IMR-90 (cell line): ENCODE measurements around the gene LMNB1. TPM values are rescaled to one million over a fixed set of nuclear protein-coding genes. Genes with fewer than 3 reads are reported as not detected.
"Not testable (repeated sequence)": the region's sequence is repeated elsewhere in the genome, so short reads cannot be mapped to it uniquely, and the experiment has no call there.

Experiments
- ATAC-seq: fragments of 200-7000 bp; cut with Tn5 transposase; 2 replicates; pipeline ENCODE4 v1.9.1; 2020; ENCODE audit warnings: low read depth, mild to moderate bottlenecking, moderate library complexity
- BruUV-seq: library from RNA; stranded (reverse); fragments of 400-500 nt; replicated peaks from 2 replicates; lab custom pipeline; 2021; lab: Mats Ljungman, UMichigan
- CTCF ChIA-PET: fragments of 300-600 bp; formaldehyde crosslinking; extraction: SDS; loops from one replicate; lab custom pipeline; 2021; ENCODE audit warnings: antibody characterized with exemption; lab: Yijun Ruan, JAX
- POLR2A ChIA-PET: fragments of 300-600 bp; sonication (Branson Sonifier 250); formaldehyde crosslinking; loops from one replicate; lab custom pipeline; 2022; ENCODE audit warnings: antibody characterized with exemption; ENCODE audit not compliant: unreplicated experiment; lab: Charles Lee
- DNase-seq: peaks from one replicate; pipeline ENCODE4 v3.0.0; 2013
- H2AFZ ChIP-seq: replicated peaks from 2 replicates; pipeline ENCODE3; 2013; ENCODE audit warnings: low read length, mild to moderate bottlenecking; ENCODE audit not compliant: poor library complexity
- H2AK5ac ChIP-seq: 2 replicates; pipeline ENCODE4 v1.6.1; 2013; ENCODE audit warnings: low read depth, low read length, inconsistent platforms
- H2AK9ac ChIP-seq: replicated peaks from 2 replicates; pipeline ENCODE3; 2013; ENCODE audit warnings: mild to moderate bottlenecking, low read depth, low read length, moderate library complexity; ENCODE audit not compliant: poor library complexity
- H2BK120ac ChIP-seq: 2 replicates; pipeline ENCODE4 v1.6.1; 2013; ENCODE audit warnings: low read depth, low read length, inconsistent platforms
- H2BK15ac ChIP-seq: 3 replicates; pipeline ENCODE4 v1.6.1; 2013; ENCODE audit warnings: low read depth, low read length, inconsistent platforms
- H2BK20ac ChIP-seq: 2 replicates; pipeline ENCODE4 v1.6.1; 2013; ENCODE audit warnings: low read depth, mild to moderate bottlenecking, inconsistent platforms, low read length, moderate library complexity
- H2BK5ac ChIP-seq: 2 replicates; pipeline ENCODE4 v1.6.1; 2013; ENCODE audit warnings: mild to moderate bottlenecking, low read depth, low read length, inconsistent platforms; ENCODE audit not compliant: poor library complexity, severe bottlenecking
- H3K14ac ChIP-seq: replicated peaks from 2 replicates; pipeline ENCODE4 v1.6.1; 2013; ENCODE audit warnings: low read depth, low read length, inconsistent platforms
- H3K18ac ChIP-seq: 2 replicates; pipeline ENCODE4 v1.6.1; 2013; ENCODE audit warnings: low read depth, low read length, control low read depth
- H3K23ac ChIP-seq: 2 replicates; pipeline ENCODE4 v1.6.1; 2013; ENCODE audit warnings: low read depth, low read length, inconsistent platforms
- H3K27ac ChIP-seq: 2 replicates; pipeline ENCODE4 v1.5.1; 2013; ENCODE audit warnings: mild to moderate bottlenecking, control low read depth, low read length; ENCODE audit not compliant: insufficient read depth
- H3K27me3 ChIP-seq: 2 replicates; pipeline ENCODE4 v1.6.1; 2013; ENCODE audit warnings: low read length; ENCODE audit not compliant: control insufficient read depth, insufficient read depth
- H3K36me3 ChIP-seq: 2 replicates; pipeline ENCODE4 v1.6.1; 2013; ENCODE audit warnings: low read length, mixed read lengths; ENCODE audit not compliant: control insufficient read depth, insufficient read depth
- H3K4ac ChIP-seq: 2 replicates; pipeline ENCODE4 v1.6.1; 2013; ENCODE audit warnings: low read depth, low read length, inconsistent platforms
- H3K4me1 ChIP-seq: 2 replicates; pipeline ENCODE4 v1.6.1; 2013; ENCODE audit warnings: low read length, mixed read lengths; ENCODE audit not compliant: control insufficient read depth, insufficient read depth
- H3K4me2 ChIP-seq: 2 replicates; pipeline ENCODE4 v1.6.1; 2013; ENCODE audit warnings: low read depth, mild to moderate bottlenecking, control low read depth, low read length, moderate library complexity
- H3K4me3 ChIP-seq: 2 replicates; pipeline ENCODE4 v1.5.1; 2013; ENCODE audit warnings: low read depth, mild to moderate bottlenecking, control low read depth, low read length, moderate library complexity; ENCODE audit not compliant: insufficient read depth
- H3K56ac ChIP-seq: 2 replicates; pipeline ENCODE4 v1.6.1; 2013; ENCODE audit warnings: low read length, inconsistent platforms; ENCODE audit not compliant: insufficient read depth; ENCODE audit errors: extremely low read depth
- H3K79me1 ChIP-seq, 2 experiments: 2 replicates each; pipeline ENCODE4 v1.6.1; 2013; ENCODE audit warnings: low read length in 2 of 2, inconsistent platforms in 1 of 2, low read depth in 1 of 2
- H3K9ac ChIP-seq: 2 replicates; pipeline ENCODE4 v1.6.1; 2013; ENCODE audit warnings: low read depth, low read length, control low read depth
- H3K9me1 ChIP-seq: 2 replicates; pipeline ENCODE4 v1.6.1; 2013; ENCODE audit warnings: low read length, inconsistent platforms; ENCODE audit not compliant: insufficient read depth
- H3K9me3 ChIP-seq: 2 replicates; pipeline ENCODE4 v1.6.1; 2013; ENCODE audit warnings: low read length; ENCODE audit not compliant: control insufficient read depth, insufficient read depth
- H4K20me1 ChIP-seq: 2 replicates; pipeline ENCODE4 v1.6.1; 2013; ENCODE audit warnings: low read length, inconsistent platforms; ENCODE audit not compliant: insufficient read depth
- H4K5ac ChIP-seq: 2 replicates; pipeline ENCODE4 v1.6.1; 2013; ENCODE audit warnings: mild to moderate bottlenecking, low read depth, low read length, control low read depth
- H4K8ac ChIP-seq, 2 experiments: 2 replicates each; pipeline ENCODE4 v1.6.1; 2013; ENCODE audit warnings: low read depth in 2 of 2, low read length in 2 of 2, control low read depth in 1 of 2, inconsistent platforms in 1 of 2
- H4K91ac ChIP-seq: 2 replicates; pipeline ENCODE4 v1.6.1; 2013; ENCODE audit warnings: low read depth, low read length, inconsistent platforms; ENCODE audit not compliant: insufficient read depth
- MAFK ChIP-seq: IDR thresholded peaks from 2 replicates; pipeline ENCODE4 v1.6.1; 2012; ENCODE audit warnings: low read depth, low read length, improper control_type of control experiment
- RAD21 ChIP-seq: IDR thresholded peaks from 2 replicates; pipeline ENCODE4 v1.6.1; 2012; ENCODE audit warnings: low read length, improper control_type of control experiment
- SMC3 ChIP-seq: fragments of 150-350 bp; IDR thresholded peaks from 2 replicates; pipeline ENCODE4 v1.6.1; 2016; ENCODE audit warnings: low read depth, mild to moderate bottlenecking, antibody characterized with exemption, low read length, moderate library complexity
- WGBS, 2 experiments: methylation state at CpG; one replicate each; pipeline versions ENCODE4 v1.1.5 to v1.1.7; 2013; ENCODE audit warnings: missing lambda C conversion rate in 2 of 2; ENCODE audit not compliant: insufficient read length in 1 of 2; ENCODE audit errors: extremely low coverage in 2 of 2; 5-methylcytosine and 5-hydroxymethylcytosine counted together
- dilution Hi-C: fragments of 300-500 bp; cut with HindIII; formaldehyde crosslinking; loops from one replicate; pipeline ENCODE4 v1.14.3; 2018; ENCODE audit warnings: low sequenced_read_pairs; ENCODE audit not compliant: unreplicated experiment
- in situ Hi-C: fragments of 300-500 bp; cut with MboI; formaldehyde crosslinking; loops from 3 replicates; pipeline ENCODE4 v1.14.3; 2019; ENCODE audit warnings: low sequenced_read_pairs, inconsistent platforms, mixed read lengths
- intact Hi-C: fragments of 100-400 bp; cut with micrococcal nuclease; formaldehyde crosslinking; loops from 2 replicates; pipeline ENCODE4 v1.10.0; 2022
- polyA plus RNA-seq, 3 experiments: library from polyadenylated mRNA; depleted of rRNA; stranded (reverse); fragments of >200 nt; gene quantifications; 2 replicates each; pipeline ENCODE4 v1.2.3, GENCODE V29; 2012; ENCODE audit warnings: low replicate concordance in 1 of 3
- total RNA-seq: library from RNA; depleted of rRNA; stranded (reverse); fragments of >200 nt; gene quantifications from 2 replicates; pipeline ENCODE4 v1.2.3, GENCODE V29; 2012
- TF ChIP-seq, protein P1 (sequence below): conservative IDR thresholded peaks from 2 replicates; pipeline ENCODE4 v1.5.1; 2012; ENCODE audit warnings: mild to moderate bottlenecking, low read depth, low read length, improper control_type of control experiment

LMNB1 gene
- total and polyA plus RNA-seq, 2 of the 4 experiments (the other 2 are of a cell fraction), result 36.0 to 53.6 TPM

DNA sequence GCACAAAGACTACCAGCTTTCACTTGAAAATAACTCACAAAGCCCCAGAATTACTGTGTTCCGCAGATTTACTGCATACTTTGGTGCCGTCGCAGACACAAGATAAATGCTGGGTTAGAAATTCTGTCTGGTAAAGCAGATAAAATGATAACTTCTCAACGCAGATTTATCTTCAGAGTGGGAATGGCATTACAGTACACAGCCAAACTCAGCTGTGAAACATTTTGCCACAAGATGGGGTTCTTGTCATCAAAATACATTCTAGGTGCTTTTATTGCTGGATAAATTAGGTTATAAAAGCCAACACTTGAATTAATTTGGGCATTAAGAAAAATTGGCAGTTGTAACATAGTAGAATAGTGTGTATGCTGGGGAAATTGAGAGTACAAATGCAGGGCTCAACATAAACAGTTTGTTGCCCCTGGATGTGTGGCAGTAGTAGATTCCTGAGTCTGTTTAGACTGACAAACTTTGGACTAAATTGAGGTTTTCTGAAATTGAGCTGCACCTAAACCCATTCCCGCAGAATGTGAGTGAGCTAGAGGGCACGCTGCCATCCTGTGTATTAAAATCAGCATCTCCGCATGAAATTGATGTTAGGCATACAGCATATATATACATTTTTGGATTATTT, 61.1 kb downstream of the LMNB1 start:
- Histone ChIP-seq H4K8ac (no peak overlapping the region), H2AFZ (no peak overlapping the region), H3K79me1 (peaks cover 7 to 14% of the 10 kb centered on the region in 2 experiments; a peak in 3 of 4 replicates), H3K4me2 (no peak overlapping the region), H3K18ac (no peak overlapping the region), H3K4ac (no peak overlapping the region), H3K9me1 (no peaks in the 10 kb centered on the region), H3K9me3 (no peaks in the 10 kb centered on the region), H2BK120ac (no peak overlapping the region), H3K9ac (no peak overlapping the region), H2AK9ac (no peak overlapping the region), H3K27me3 (no peaks in the 10 kb centered on the region), H2AK5ac (no peak overlapping the region), H3K36me3 (peaks cover 3% of the 10 kb centered on the region; the same call in 1 of the 2 replicates), H2BK15ac (no peak overlapping the region), H3K23ac (no peak overlapping the region), H2BK20ac (no peak overlapping the region), H4K20me1 (no peaks in the 10 kb centered on the region), H3K14ac (no peak overlapping the region), H4K91ac (no peak overlapping the region), H4K5ac (no peak overlapping the region), H2BK5ac (no peak overlapping the region), H3K4me1 (no peaks in the 10 kb centered on the region), H3K56ac (no peak overlapping the region), H3K4me3 (no peak overlapping the region), H3K27ac (no peak overlapping the region)
- DNase-seq, result peak; percentile 53
- WGBS, 2 experiments, result no CpG with 5 or more reads among the region's 7 CpGs
- dilution Hi-C loops, result no loop called here
- in situ Hi-C loops, result no loop called here
- ATAC-seq, result peak; percentile 61
- CTCF ChIA-PET, result interaction anchor here (0.7 to 1.7 kb wide), 6 partner anchors 35 to 478 kb away, joined by 3 to 6 read pairs (median 4); no protein-coding TSS in a partner anchor
- intact Hi-C loops, result loop anchor here (1.0 to 5.0 kb wide), 3 partner anchors 454 to 654 kb away; partner anchors contain the start of gene MEGF10
- POLR2A ChIA-PET, result no interaction called here
- no peak for TF ChIP-seq MAFK
- TF ChIP-seq RAD21, result peak; percentile 69
- peak; percentile 59 for TF ChIP-seq SMC3
- TF ChIP-seq, protein P1, sequence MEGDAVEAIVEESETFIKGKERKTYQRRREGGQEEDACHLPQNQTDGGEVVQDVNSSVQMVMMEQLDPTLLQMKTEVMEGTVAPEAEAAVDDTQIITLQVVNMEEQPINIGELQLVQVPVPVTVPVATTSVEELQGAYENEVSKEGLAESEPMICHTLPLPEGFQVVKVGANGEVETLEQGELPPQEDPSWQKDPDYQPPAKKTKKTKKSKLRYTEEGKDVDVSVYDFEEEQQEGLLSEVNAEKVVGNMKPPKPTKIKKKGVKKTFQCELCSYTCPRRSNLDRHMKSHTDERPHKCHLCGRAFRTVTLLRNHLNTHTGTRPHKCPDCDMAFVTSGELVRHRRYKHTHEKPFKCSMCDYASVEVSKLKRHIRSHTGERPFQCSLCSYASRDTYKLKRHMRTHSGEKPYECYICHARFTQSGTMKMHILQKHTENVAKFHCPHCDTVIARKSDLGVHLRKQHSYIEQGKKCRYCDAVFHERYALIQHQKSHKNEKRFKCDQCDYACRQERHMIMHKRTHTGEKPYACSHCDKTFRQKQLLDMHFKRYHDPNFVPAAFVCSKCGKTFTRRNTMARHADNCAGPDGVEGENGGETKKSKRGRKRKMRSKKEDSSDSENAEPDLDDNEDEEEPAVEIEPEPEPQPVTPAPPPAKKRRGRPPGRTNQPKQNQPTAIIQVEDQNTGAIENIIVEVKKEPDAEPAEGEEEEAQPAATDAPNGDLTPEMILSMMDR, result peak; percentile 68
- BruUV-seq, result no TSS peak

DNA sequence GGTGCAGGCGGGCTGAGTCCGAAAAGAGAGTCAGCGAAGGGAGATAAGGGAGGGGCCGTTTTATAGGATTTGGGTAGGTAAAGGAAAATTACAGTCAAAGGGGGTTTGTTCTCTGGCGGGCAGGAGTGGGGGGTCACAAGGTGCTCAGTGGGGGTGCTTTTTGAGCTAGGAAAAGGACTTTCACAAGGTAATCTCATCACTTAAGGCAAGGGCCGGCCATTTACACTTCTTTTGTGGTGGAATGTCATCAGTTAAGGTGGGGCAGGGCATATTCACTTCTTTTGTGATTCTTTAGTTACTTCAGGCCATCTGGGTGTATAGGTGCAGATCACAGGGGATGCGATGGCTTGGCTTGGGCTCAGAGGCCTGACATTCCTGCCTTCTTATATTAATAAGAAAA, 62.5 kb downstream of the LMNB1 start:
- 100% methylated on average over 3 of the region's 7 CpGs; no CpG with 5 or more reads in 1 of the 2 experiments for WGBS, 2 experiments
- H4K20me1 ChIP-seq, H2BK20ac ChIP-seq, H2BK5ac ChIP-seq, H4K8ac ChIP-seq, H2BK120ac ChIP-seq, H2AK9ac ChIP-seq, H3K14ac ChIP-seq, H3K9me3 ChIP-seq, H3K23ac ChIP-seq, dilution Hi-C loops, H4K91ac ChIP-seq, H3K27ac ChIP-seq, POLR2A ChIA-PET, ATAC-seq, H3K4me3 ChIP-seq, H3K9me1 ChIP-seq, H2BK15ac ChIP-seq, H3K4me2 ChIP-seq, H2AK5ac ChIP-seq, H4K5ac ChIP-seq, H2AFZ ChIP-seq, H3K4ac ChIP-seq, in situ Hi-C loops, BruUV-seq, H3K36me3 ChIP-seq, H3K9ac ChIP-seq, DNase-seq, H3K4me1 ChIP-seq, H3K18ac ChIP-seq, H3K79me1 ChIP-seq, H3K56ac ChIP-seq, H3K27me3 ChIP-seq: not testable (repeated sequence)
- intact Hi-C loops, result loop anchor here (5.0 kb wide), 1 partner anchor 453 kb away; the partner anchor contains the start of gene MEGF10
- CTCF ChIA-PET, result interaction anchor here (0.6 kb wide), 1 partner anchor 11 kb away, joined by 3 read pairs; no protein-coding TSS in a partner anchor
